Mesenteric fat pad (tissue), 1 donor: ENCODE measurements around the gene YIPF2. TPM values are rescaled to one million over a fixed set of nuclear protein-coding genes. Genes with fewer than 3 reads are reported as not detected.

ENCODE experiments used
- DNase-seq: peaks from one replicate; pipeline ENCODE4 v3.0.0-alpha.2; 2020; ENCODE audit warnings: low spot score
- total RNA-seq: library from RNA; stranded (reverse); fragmentation: NEBNext Ultra II Directional; extraction: Animal tissue kit (Norgen Biotek cat#: 25700); gene quantifications from one replicate; pipeline ENCODE4 v1.2.1, GENCODE V29; 2021
- donor health status: DM: yes; HTN: yes; CAD: no.

The YIPF2 gene
- total RNA-seq, 1 donor from 2014 or later, result 28.4 TPM

GRCh38 chr19:10912619-10913018, 15.8 kb downstream of the YIPF2 start:
- no peak for DNase-seq

GRCh38 chr19:10911579-10912363, 16.7 kb downstream of the YIPF2 start:
- no peak for DNase-seq

- no peak for DNase-seq
Measured at GRCh38 chr19:10908380-10908960, 20.0 kb downstream of the YIPF2 start.

- DNase-seq, result no peak
Measured at GRCh38 chr19:10907925-10908324, 20.5 kb downstream of the YIPF2 start.

GRCh38 chr19:10899151-10899653, 29.2 kb downstream of the YIPF2 start:
- DNase-seq, result no peak

- DNase-seq, result no peak
Measured at GRCh38 chr19:10898633-10899032, 29.8 kb downstream of the YIPF2 start.

GRCh38 chr19:10896851-10897526, 31.4 kb downstream of the YIPF2 start:
- no peak for DNase-seq

GRCh38 chr19:10895920-10896319, 32.5 kb downstream of the YIPF2 start:
- no peak for DNase-seq

- DNase-seq, result no peak
Measured at GRCh38 chr19:10895363-10895762, 33.1 kb downstream of the YIPF2 start.

- DNase-seq, result no peak
Measured at GRCh38 chr19:10894911-10895213, 33.6 kb downstream of the YIPF2 start.

GRCh38 chr19:10892256-10892655, 36.2 kb downstream of the YIPF2 start:
- no peak for DNase-seq

GRCh38 chr19:10891405-10892086, 36.9 kb downstream of the YIPF2 start:
- DNase-seq, result no peak

GRCh38 chr19:10889880-10890279, 38.6 kb downstream of the YIPF2 start:
- no peak for DNase-seq

- no peak for DNase-seq
Measured at GRCh38 chr19:10888421-10888866, 40.0 kb downstream of the YIPF2 start.

- DNase-seq, result no peak
Measured at GRCh38 chr19:10887616-10888367, 40.6 kb downstream of the YIPF2 start.

GRCh38 chr19:10885201-10886169, 43.0 kb downstream of the YIPF2 start:
- no peak for DNase-seq

GRCh38 chr19:10884274-10884673, 44.2 kb downstream of the YIPF2 start:
- DNase-seq, result no peak

GRCh38 chr19:10882108-10882457, 46.4 kb downstream of the YIPF2 start:
- no peak for DNase-seq

- no peak for DNase-seq
Measured at GRCh38 chr19:10881403-10882107, 46.9 kb downstream of the YIPF2 start.
